HEK293 (cell line): ENCODE data around the gene GREB1L.

Experiments used
- CTCF ChIA-PET: fragments of 350-600 bp; formaldehyde crosslinking; extraction: SDS; loops from one replicate; lab custom pipeline; 2021; ENCODE audit warnings: antibody characterized with exemption; lab: Yijun Ruan, JAX
- POLR2A ChIA-PET: fragments of 300-600 bp; formaldehyde crosslinking; extraction: SDS; loops from one replicate; lab custom pipeline; 2020; ENCODE audit warnings: antibody characterized with exemption, inconsistent platforms; lab: Yijun Ruan, JAX
- H3K27ac ChIP-seq: fragments of 200-500 bp; sonication (Bioruptor generic); 2 replicates; pipeline ENCODE4 v1.5.1; 2014; ENCODE audit warnings: low read depth, low read length, control low read depth, inconsistent platforms; ENCODE audit errors: extremely low read depth
- H3K36me3 ChIP-seq, 2 experiments: fragments of 200-500 bp in 1 of 2; sonication (Bioruptor generic) in 1 of 2; 1 replicate in 1 of 2; 2 replicates in 1 of 2; pipeline ENCODE4 v1.5.1; 2014 to 2017; ENCODE audit warnings: inconsistent platforms in 2 of 2, low read length in 2 of 2; ENCODE audit not compliant: control insufficient read depth in 2 of 2, insufficient read depth in 1 of 2
- H3K4me1 ChIP-seq: fragments of 200-500 bp; sonication (Bioruptor generic); 2 replicates; pipeline ENCODE4 v1.5.1; 2014; ENCODE audit warnings: mild to moderate bottlenecking, low read length, inconsistent platforms; ENCODE audit not compliant: control insufficient read depth, insufficient read depth
- H3K4me3 ChIP-seq: 2 replicates; pipeline ENCODE4 v1.5.1; 2011; ENCODE audit warnings: low read depth, mild to moderate bottlenecking, control low read depth, low read length, moderate library complexity
- H3K9me3 ChIP-seq: fragments of 200-500 bp; sonication (Bioruptor generic); 2 replicates; pipeline ENCODE4 v1.5.1; 2014; ENCODE audit warnings: low read depth, low read length, inconsistent platforms; ENCODE audit not compliant: control insufficient read depth, insufficient read depth
- GLI4 ChIP-seq: fragments of 450-650 bp; formaldehyde crosslinking; IDR thresholded peaks from 2 replicates; pipeline ENCODE4 v1.5.1; 2016; ENCODE audit warnings: missing biosample characterization, missing genetic modification characterization
- GLIS1 ChIP-seq: fragments of 450-650 bp; formaldehyde crosslinking; IDR thresholded peaks from 2 replicates; pipeline ENCODE4 v1.5.1; 2016; ENCODE audit warnings: missing biosample characterization, missing genetic modification characterization
- GLIS2 ChIP-seq: fragments of 450-650 bp; formaldehyde crosslinking; IDR thresholded peaks from 2 replicates; pipeline ENCODE4 v1.5.1; 2016; ENCODE audit warnings: missing biosample characterization, missing genetic modification characterization
- KLF10 ChIP-seq: fragments of 450-650 bp; IDR thresholded peaks from 2 replicates; pipeline ENCODE4 v1.5.1; 2018; ENCODE audit warnings: missing biosample characterization, mild to moderate bottlenecking, missing genetic modification characterization
- KLF9 ChIP-seq: fragments of 450-650 bp; formaldehyde crosslinking; IDR thresholded peaks from 2 replicates; pipeline ENCODE4 v1.5.1; 2016; ENCODE audit warnings: missing biosample characterization, missing genetic modification characterization, low read depth
- SALL2 ChIP-seq: fragments of 450-650 bp; formaldehyde crosslinking; IDR thresholded peaks from 2 replicates; pipeline ENCODE4 v1.5.0; 2017; ENCODE audit warnings: missing biosample characterization, mild to moderate bottlenecking, missing genetic modification characterization, borderline replicate concordance
- SP7 ChIP-seq: fragments of 450-650 bp; formaldehyde crosslinking; IDR thresholded peaks from 2 replicates; pipeline ENCODE4 v1.5.1; 2016; ENCODE audit warnings: missing biosample characterization, missing genetic modification characterization
- ZBTB20 ChIP-seq: fragments of 450-650 bp; formaldehyde crosslinking; IDR thresholded peaks from 2 replicates; pipeline ENCODE4 v1.5.1; 2016; ENCODE audit warnings: missing biosample characterization, missing genetic modification characterization
- ZBTB48 ChIP-seq: fragments of 450-650 bp; formaldehyde crosslinking; IDR thresholded peaks from 2 replicates; pipeline ENCODE4 v1.5.1; 2016; ENCODE audit warnings: missing biosample characterization, missing genetic modification characterization
- ZNF138 ChIP-seq: fragments of 450-650 bp; formaldehyde crosslinking; IDR thresholded peaks from 2 replicates; pipeline ENCODE4 v1.5.1; 2016; ENCODE audit warnings: missing biosample characterization, missing genetic modification characterization, borderline replicate concordance
- ZNF140 ChIP-seq: fragments of 450-650 bp; formaldehyde crosslinking; IDR thresholded peaks from 2 replicates; pipeline ENCODE4 v1.5.1; 2016; ENCODE audit warnings: missing biosample characterization, missing genetic modification characterization
- ZNF155 ChIP-seq: fragments of 450-650 bp; formaldehyde crosslinking; IDR thresholded peaks from 2 replicates; pipeline ENCODE4 v1.5.1; 2016; ENCODE audit warnings: missing biosample characterization, missing genetic modification characterization
- ZNF169 ChIP-seq: fragments of 450-650 bp; formaldehyde crosslinking; IDR thresholded peaks from 2 replicates; pipeline ENCODE4 v1.5.1; 2016; ENCODE audit warnings: missing biosample characterization, missing genetic modification characterization
- ZNF184 ChIP-seq: fragments of 450-650 bp; IDR thresholded peaks from 2 replicates; pipeline ENCODE4 v1.5.1; 2018; ENCODE audit warnings: missing biosample characterization, mild to moderate bottlenecking, missing genetic modification characterization
- ZNF214 ChIP-seq: fragments of 450-650 bp; formaldehyde crosslinking; IDR thresholded peaks from 2 replicates; pipeline ENCODE4 v1.5.1; 2017; ENCODE audit warnings: missing biosample characterization, mild to moderate bottlenecking, missing genetic modification characterization, borderline replicate concordance
- ZNF366 ChIP-seq: fragments of 450-650 bp; formaldehyde crosslinking; conservative IDR thresholded peaks from 2 replicates; pipeline ENCODE4 v1.5.1; 2016; ENCODE audit warnings: missing biosample characterization, missing genetic modification characterization
- ZNF391 ChIP-seq: fragments of 450-650 bp; formaldehyde crosslinking; IDR thresholded peaks from 2 replicates; pipeline ENCODE4 v1.5.1; 2016; ENCODE audit warnings: low read depth, missing biosample characterization, missing genetic modification characterization, borderline replicate concordance
- ZNF404 ChIP-seq: fragments of 450-650 bp; formaldehyde crosslinking; IDR thresholded peaks from 2 replicates; pipeline ENCODE4 v1.5.1; 2017; ENCODE audit warnings: missing biosample characterization, missing genetic modification characterization
- ZNF48 ChIP-seq: fragments of 450-650 bp; formaldehyde crosslinking; IDR thresholded peaks from 2 replicates; pipeline ENCODE4 v1.5.1; 2016; ENCODE audit warnings: missing biosample characterization, missing genetic modification characterization
- ZNF658 ChIP-seq: fragments of 450-650 bp; formaldehyde crosslinking; IDR thresholded peaks from 2 replicates; pipeline ENCODE4; 2016; ENCODE audit warnings: missing biosample characterization, missing genetic modification characterization
- ZNF664 ChIP-seq: fragments of 450-650 bp; formaldehyde crosslinking; IDR thresholded peaks from 2 replicates; pipeline ENCODE4 v1.5.1; 2016; ENCODE audit warnings: missing biosample characterization, missing genetic modification characterization
- ZNF843 ChIP-seq: fragments of 450-650 bp; formaldehyde crosslinking; IDR thresholded peaks from 2 replicates; pipeline ENCODE4 v1.5.1; 2016; ENCODE audit warnings: missing biosample characterization, missing genetic modification characterization
- ZXDB ChIP-seq: fragments of 450-650 bp; formaldehyde crosslinking; IDR thresholded peaks from 2 replicates; pipeline ENCODE4 v1.5.1; 2016; ENCODE audit warnings: missing biosample characterization, missing genetic modification characterization
- TF ChIP-seq, protein P1 (sequence below): fragments of 450-650 bp; formaldehyde crosslinking; IDR thresholded peaks from 2 replicates; pipeline ENCODE4 v1.5.1; 2016; ENCODE audit warnings: missing biosample characterization, missing genetic modification characterization
- TF ChIP-seq, protein P2 (sequence below): fragments of 450-650 bp; formaldehyde crosslinking; IDR thresholded peaks from 2 replicates; pipeline ENCODE4 v1.5.1; 2016; ENCODE audit warnings: missing biosample characterization, missing genetic modification characterization
- TF ChIP-seq, protein P3 (sequence below): fragments of 450-650 bp; formaldehyde crosslinking; IDR thresholded peaks from 2 replicates; pipeline ENCODE4 v1.5.1; 2016; ENCODE audit warnings: missing biosample characterization, missing genetic modification characterization
- TF ChIP-seq, protein P4 (sequence below): fragments of 450-650 bp; formaldehyde crosslinking; IDR thresholded peaks from 2 replicates; pipeline ENCODE4 v1.5.1; 2017; ENCODE audit warnings: missing biosample characterization, missing genetic modification characterization
- TF ChIP-seq, protein P5 (sequence below): fragments of 450-650 bp; formaldehyde crosslinking; optimal IDR thresholded peaks from 2 replicates; pipeline ENCODE3; 2016; ENCODE audit warnings: missing biosample characterization, mild to moderate bottlenecking, missing genetic modification characterization

The GREB1L gene

DNA sequence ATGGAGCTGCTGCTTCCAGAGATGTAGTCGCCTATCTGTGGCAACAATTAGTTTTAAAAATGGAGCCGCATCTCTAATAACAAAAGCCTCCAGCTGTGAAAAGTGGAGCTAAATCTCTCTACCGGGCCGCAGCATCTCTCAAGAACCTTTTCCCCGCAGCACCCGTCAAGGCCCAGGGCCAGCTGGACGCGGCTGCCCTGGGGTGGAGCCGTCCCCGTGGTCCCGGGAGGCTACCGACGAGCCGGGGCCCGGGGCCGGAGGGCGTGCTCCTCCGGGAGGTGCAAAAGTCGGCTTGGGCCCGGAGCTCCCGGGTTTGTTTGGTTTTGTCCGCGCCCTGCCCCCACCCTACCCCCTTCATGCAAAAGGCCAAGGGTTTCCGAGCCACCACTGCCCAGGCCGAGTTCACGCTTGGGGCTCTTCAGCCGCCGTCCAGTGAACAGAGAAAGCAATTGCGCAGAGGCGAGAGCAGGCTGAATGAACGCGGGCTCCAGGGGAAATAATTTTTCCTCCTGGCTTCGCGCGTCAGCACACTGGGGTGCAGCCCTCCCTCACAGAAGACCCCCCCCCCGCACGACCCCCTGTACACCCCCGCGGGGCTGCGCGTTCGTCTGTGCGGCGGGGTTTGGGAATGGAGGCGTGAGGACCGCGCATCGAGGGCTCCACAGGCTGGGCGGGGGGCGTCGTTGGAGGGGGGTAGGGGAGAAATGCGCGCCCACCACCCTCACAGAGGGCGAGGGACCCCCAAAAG lies 557 bp upstream of the GREB1L start (continued):
- TF ChIP-seq, protein P1, sequence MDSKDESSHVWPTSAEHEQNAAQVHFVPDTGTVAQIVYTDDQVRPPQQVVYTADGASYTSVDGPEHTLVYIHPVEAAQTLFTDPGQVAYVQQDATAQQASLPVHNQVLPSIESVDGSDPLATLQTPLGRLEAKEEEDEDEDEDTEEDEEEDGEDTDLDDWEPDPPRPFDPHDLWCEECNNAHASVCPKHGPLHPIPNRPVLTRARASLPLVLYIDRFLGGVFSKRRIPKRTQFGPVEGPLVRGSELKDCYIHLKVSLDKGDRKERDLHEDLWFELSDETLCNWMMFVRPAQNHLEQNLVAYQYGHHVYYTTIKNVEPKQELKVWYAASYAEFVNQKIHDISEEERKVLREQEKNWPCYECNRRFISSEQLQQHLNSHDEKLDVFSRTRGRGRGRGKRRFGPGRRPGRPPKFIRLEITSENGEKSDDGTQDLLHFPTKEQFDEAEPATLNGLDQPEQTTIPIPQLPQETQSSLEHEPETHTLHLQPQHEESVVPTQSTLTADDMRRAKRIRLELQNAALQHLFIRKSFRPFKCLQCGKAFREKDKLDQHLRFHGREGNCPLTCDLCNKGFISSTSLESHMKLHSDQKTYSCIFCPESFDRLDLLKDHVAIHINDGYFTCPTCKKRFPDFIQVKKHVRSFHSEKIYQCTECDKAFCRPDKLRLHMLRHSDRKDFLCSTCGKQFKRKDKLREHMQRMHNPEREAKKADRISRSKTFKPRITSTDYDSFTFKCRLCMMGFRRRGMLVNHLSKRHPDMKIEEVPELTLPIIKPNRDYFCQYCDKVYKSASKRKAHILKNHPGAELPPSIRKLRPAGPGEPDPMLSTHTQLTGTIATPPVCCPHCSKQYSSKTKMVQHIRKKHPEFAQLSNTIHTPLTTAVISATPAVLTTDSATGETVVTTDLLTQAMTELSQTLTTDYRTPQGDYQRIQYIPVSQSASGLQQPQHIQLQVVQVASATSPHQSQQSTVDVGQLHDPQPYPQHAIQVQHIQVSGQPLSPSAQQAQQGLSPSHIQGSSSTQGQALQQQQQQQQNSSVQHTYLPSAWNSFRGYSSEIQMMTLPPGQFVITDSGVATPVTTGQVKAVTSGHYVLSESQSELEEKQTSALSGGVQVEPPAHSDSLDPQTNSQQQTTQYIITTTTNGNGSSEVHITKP (tag by site-specific recombination): peak; percentile 63
- TF ChIP-seq GLIS1 (tag by site-specific recombination) (peak; percentile 38), ZNF404 (tag by site-specific recombination) (no peak), ZNF155 (no peak), ZNF138 (tag by site-specific recombination) (no peak), GLIS2 (peak; percentile 90), ZNF391 (tag by site-specific recombination) (no peak)
- TF ChIP-seq, protein P2, sequence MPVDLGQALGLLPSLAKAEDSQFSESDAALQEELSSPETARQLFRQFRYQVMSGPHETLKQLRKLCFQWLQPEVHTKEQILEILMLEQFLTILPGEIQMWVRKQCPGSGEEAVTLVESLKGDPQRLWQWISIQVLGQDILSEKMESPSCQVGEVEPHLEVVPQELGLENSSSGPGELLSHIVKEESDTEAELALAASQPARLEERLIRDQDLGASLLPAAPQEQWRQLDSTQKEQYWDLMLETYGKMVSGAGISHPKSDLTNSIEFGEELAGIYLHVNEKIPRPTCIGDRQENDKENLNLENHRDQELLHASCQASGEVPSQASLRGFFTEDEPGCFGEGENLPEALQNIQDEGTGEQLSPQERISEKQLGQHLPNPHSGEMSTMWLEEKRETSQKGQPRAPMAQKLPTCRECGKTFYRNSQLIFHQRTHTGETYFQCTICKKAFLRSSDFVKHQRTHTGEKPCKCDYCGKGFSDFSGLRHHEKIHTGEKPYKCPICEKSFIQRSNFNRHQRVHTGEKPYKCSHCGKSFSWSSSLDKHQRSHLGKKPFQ: no peak
- TF ChIP-seq, protein P3, sequence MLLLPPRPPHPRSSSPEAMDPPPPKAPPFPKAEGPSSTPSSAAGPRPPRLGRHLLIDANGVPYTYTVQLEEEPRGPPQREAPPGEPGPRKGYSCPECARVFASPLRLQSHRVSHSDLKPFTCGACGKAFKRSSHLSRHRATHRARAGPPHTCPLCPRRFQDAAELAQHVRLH: no peak
- TF ChIP-seq, protein P4, sequence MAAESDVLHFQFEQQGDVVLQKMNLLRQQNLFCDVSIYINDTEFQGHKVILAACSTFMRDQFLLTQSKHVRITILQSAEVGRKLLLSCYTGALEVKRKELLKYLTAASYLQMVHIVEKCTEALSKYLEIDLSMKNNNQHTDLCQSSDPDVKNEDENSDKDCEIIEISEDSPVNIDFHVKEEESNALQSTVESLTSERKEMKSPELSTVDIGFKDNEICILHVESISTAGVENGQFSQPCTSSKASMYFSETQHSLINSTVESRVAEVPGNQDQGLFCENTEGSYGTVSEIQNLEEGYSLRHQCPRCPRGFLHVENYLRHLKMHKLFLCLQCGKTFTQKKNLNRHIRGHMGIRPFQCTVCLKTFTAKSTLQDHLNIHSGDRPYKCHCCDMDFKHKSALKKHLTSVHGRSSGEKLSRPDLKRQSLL (tag by site-specific recombination): no peak

DNA sequence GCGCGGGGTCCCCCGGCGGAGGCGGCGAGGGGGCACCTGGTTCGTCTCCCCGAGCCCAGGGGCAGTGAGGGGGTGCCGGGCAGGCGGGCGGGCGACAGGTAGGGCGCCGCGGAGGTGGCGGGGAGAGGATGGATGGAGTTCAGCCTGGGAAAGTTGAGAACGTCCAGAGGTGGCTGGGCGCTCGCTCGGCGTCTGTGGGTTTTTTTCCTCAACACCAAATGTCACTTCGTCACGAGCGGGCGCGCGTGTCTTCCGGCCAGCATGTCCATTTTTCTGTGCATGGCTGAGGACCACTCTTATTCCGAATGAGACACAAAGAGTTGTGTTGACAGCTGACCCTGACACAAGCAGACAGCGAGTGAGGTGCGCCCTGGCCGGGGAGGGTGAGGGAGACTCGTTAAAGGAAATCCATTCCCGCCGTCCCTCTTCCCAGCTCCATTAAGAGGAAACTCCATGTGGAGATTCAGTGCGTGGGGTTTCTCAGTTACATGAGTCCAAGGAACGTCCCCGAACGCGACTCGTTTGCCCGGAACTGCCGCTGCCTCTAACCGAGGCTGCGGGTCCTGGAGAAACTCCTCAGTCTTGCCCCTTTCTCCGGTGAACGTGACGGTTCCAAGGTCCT lies 859 bp downstream of the GREB1L start:
- H3K27ac ChIP-seq: peak overlapping the region; percentile 95; the same call in 1 of the 2 replicates
- ChIA-PET CTCF (interaction anchor here (0.6 to 1.4 kb wide), 11 partner anchors 10 to 670 kb away, joined by 3 to 5 read pairs (median 3); no protein-coding TSS in a partner anchor), POLR2A (interaction anchor here (0.6 to 1.2 kb wide), 7 partner anchors 16 to 204 kb away, joined by 3 to 5 read pairs (median 3); no protein-coding TSS in a partner anchor)
- no peaks in the 10 kb centered on the region for H3K9me3 ChIP-seq
- peak overlapping the region; percentile 64 for H3K4me3 ChIP-seq
- no peaks in the 10 kb centered on the region for H3K36me3 ChIP-seq
- peaks cover 16% of the 10 kb centered on the region for H3K4me1 ChIP-seq
- no peak for TF ChIP-seq SP7 (tag by site-specific recombination)
- TF ChIP-seq ZNF366 (tag by site-specific recombination): 0 out of 2 replicates have a peak, but pooled peaks have one; percentile 11
- TF ChIP-seq ZNF214: no peak
- no peak for TF ChIP-seq ZNF843
- TF ChIP-seq ZNF138 (tag by site-specific recombination): no peak
- no peak for TF ChIP-seq GLI4 (tag by site-specific recombination)
- peak; percentile 91 for TF ChIP-seq ZXDB
- no peak for TF ChIP-seq KLF9
- TF ChIP-seq ZNF140: no peak
- TF ChIP-seq ZBTB20: peak; percentile 55; the same call in 1 of the 2 replicates
- TF ChIP-seq SALL2: no peak
- TF ChIP-seq ZNF169: no peak
- TF ChIP-seq ZBTB48 (tag by site-specific recombination): 0 out of 2 replicates have a peak, but pooled peaks have one; percentile 6
- TF ChIP-seq ZNF184 (tag by site-specific recombination): no peak
- no peak for TF ChIP-seq ZNF664 (tag by site-specific recombination)
- no peak for TF ChIP-seq KLF10 (tag by site-specific recombination)
- TF ChIP-seq, protein P5, sequence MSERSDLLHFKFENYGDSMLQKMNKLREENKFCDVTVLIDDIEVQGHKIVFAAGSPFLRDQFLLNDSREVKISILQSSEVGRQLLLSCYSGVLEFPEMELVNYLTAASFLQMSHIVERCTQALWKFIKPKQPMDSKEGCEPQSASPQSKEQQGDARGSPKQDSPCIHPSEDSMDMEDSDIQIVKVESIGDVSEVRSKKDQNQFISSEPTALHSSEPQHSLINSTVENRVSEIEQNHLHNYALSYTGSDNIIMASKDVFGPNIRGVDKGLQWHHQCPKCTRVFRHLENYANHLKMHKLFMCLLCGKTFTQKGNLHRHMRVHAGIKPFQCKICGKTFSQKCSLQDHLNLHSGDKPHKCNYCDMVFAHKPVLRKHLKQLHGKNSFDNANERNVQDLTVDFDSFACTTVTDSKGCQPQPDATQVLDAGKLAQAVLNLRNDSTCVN (tag by site-specific recombination): peak; percentile 77
- no peak for TF ChIP-seq ZNF658 (tag by site-specific recombination)
- TF ChIP-seq ZNF48 (tag by site-specific recombination): no peak
